HG03108 (cell line): Measurements from ENCODE around the gene DSG2.
"Not testable (repeated sequence)": the region's sequence is repeated elsewhere in the genome, so short reads cannot be mapped to it uniquely, and the experiment has no call there.

Source experiments
- ATAC-seq: cut with Tn5 transposase; IDR thresholded peaks from one replicate; pipeline ENCODE4 v1.9.1; 2021; ENCODE audit warnings: moderate library complexity; ENCODE audit not compliant: unreplicated experiment

Gene DSG2

GRCh38 chr18:31497836-31498573, at the start of gene DSG2:
Gene DSG2, plus strand, starts transcription at chr18:31498177. Its CDS starts 75 bp downstream, at chr18:31498252.
- ATAC-seq = peak; percentile 42

- ATAC-seq = no peak
Observed at GRCh38 chr18:31450409-31450808, 47.6 kb upstream of the DSG2 start.

GRCh38 chr18:31451625-31452024, 46.4 kb upstream of the DSG2 start:
- ATAC-seq = no peak

- ATAC-seq = no peak
Observed at GRCh38 chr18:31454066-31454708, 43.8 kb upstream of the DSG2 start.

GRCh38 chr18:31469629-31470028, 28.3 kb upstream of the DSG2 start:
- no peak for ATAC-seq

GRCh38 chr18:31478688-31479087, 19.3 kb upstream of the DSG2 start:
- ATAC-seq = no peak

- no peak for ATAC-seq
Observed at GRCh38 chr18:31482051-31482450, 15.9 kb upstream of the DSG2 start.

- no peak for ATAC-seq
Observed at GRCh38 chr18:31483396-31483795, 14.6 kb upstream of the DSG2 start.

- no peak for ATAC-seq
Observed at GRCh38 chr18:31484461-31484860, 13.5 kb upstream of the DSG2 start.

GRCh38 chr18:31486165-31486564, 11.8 kb upstream of the DSG2 start:
- no peak for ATAC-seq

- no peak for ATAC-seq
Observed at GRCh38 chr18:31487246-31488015, 10.5 kb upstream of the DSG2 start.

GRCh38 chr18:31489311-31489710, 8.7 kb upstream of the DSG2 start:
- no peak for ATAC-seq

GRCh38 chr18:31490387-31490786, 7.6 kb upstream of the DSG2 start:
- peak; percentile 65 for ATAC-seq

GRCh38 chr18:31490833-31491232, 7.1 kb upstream of the DSG2 start:
- no peak for ATAC-seq

GRCh38 chr18:31491586-31491985, 6.4 kb upstream of the DSG2 start:
- no peak for ATAC-seq

- no peak for ATAC-seq
Observed at GRCh38 chr18:31492671-31493070, 5.3 kb upstream of the DSG2 start.

GRCh38 chr18:31493171-31493570, 4.8 kb upstream of the DSG2 start:
- ATAC-seq = no peak

GRCh38 chr18:31493941-31494340, 4.0 kb upstream of the DSG2 start:
- ATAC-seq = no peak

GRCh38 chr18:31494705-31495244, 3.2 kb upstream of the DSG2 start:
- not testable (repeated sequence) for ATAC-seq

- no peak for ATAC-seq
Observed at GRCh38 chr18:31497404-31497835, 557 bp upstream of the DSG2 start.
